HG02642 (cell line): ENCODE data around the gene GHRL.

Source experiments
- ATAC-seq: cut with Tn5 transposase; IDR thresholded peaks from one replicate; pipeline ENCODE4 v1.9.1; 2021; ENCODE audit warnings: mild to moderate bottlenecking; ENCODE audit not compliant: unreplicated experiment, poor library complexity

GHRL gene

GRCh38 chr3:10328460-10329071, 35.8 kb upstream of the GHRL start:
- no peak for ATAC-seq

DNA sequence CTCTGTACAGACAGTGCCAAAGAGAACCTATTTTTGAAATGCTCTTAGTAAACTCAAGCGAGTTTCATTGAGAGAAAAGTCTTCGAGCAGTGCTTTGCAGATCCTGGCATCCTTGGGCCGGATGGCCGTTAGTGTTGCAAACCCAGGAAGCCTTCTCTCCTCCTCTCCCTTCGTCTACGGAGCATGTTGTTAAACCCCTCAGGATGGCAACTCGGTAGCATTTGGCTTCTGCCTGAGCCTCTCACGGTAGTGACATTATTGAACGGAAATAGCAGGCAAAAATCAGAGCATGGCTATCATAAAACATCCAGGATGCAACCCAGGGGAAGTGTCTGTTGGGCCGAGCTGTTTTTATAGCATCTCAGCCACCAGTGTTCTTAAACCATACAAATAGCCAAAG, 34.8 kb upstream of the GHRL start:
- ATAC-seq: no peak

GRCh38 chr3:10322352-10322710, 29.6 kb upstream of the GHRL start:
- ATAC-seq: no peak

DNA sequence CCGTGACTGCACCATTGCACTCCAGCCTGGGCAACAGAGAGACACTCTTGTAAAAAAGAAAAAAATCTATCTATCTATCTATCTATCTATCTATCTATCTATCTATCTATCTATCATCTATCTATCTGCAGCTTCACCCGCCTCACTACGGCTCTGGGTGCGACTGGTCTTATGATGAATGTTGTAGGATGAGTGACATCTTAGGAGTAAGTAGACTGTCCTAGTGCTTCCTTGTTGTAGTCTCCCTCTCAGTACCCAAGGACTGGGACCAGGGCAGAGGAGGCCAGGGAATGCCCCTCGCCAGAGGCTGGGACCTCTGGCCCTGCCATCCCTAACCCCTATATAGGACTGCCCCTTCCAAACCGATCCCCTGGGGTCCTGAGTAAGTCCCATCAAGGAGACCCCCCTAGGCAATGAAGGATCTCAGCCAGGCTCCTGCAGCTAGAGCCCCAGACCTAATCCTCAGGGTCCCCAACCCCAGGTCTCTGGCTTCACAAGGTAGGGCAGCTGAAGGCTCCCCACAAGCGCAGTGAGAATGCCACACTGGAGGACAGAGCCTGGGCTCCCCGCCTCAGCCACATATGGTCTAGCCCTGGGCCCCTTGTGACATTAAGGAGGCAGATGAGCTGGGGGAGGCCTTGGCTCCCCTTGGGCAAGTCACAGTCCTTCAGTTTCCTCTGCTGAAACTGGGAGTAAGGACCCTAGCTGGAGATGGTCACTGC, 29.0 kb upstream of the GHRL start:
- no peak for ATAC-seq

- ATAC-seq: no peak
Observed at GRCh38 chr3:10320320-10320677, 27.6 kb upstream of the GHRL start.

DNA sequence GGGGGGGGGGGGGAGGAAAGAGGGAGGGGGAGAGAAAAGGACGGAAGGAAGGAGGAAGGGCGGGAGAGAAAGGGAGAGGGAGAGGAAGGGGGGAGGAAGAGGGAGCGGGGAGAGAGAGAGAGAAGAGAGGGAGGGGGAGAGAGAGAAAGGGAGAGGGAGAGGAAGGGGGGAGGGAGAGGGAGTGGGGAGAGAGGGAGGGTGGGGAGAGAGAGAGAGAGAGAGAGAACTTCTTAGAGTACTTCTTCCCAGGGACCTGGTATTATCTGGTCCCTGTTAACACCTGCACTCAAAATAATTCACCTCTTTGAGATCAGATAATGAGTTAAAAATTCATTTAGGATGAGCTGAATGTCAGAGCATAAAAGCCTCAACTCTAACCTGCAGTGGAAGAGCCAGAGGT, 27.1 kb upstream of the GHRL start:
- ATAC-seq: no peak

- ATAC-seq: no peak
Observed at GRCh38 chr3:10319251-10319650, 26.5 kb upstream of the GHRL start.

GRCh38 chr3:10317961-10318350, 25.2 kb upstream of the GHRL start:
- no peak for ATAC-seq

DNA sequence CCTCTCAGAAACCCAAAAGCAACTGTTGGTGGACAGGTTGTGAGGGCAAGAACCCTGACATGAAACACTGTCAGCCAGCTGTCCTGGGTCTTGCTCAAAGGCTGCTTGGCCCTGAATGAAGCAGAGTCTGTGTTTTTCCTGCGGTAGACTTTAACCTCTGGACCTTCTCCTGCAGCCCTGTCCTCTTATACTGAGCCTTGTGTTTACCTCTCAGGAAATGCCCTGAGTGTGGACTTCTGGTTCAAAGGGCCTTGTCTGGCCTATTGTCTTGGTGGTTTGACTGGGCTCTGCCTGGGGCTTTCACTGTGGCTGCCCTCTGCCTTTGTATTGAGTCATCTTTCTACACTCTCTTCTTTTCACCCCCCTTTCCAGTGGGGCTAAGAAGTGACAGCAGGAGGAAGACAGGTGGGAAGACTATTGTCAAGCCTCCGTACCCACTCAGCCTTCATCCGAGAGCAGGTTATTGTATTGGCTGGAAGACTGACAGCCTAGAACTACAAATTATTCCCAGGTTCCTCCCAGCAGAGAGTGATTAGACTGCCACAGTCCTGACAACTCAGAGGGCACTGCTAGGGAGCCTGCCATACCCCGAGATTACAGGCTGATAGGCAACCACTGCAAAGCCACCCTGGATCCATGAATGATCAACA, 24.7 kb upstream of the GHRL start:
- ATAC-seq: no peak

DNA sequence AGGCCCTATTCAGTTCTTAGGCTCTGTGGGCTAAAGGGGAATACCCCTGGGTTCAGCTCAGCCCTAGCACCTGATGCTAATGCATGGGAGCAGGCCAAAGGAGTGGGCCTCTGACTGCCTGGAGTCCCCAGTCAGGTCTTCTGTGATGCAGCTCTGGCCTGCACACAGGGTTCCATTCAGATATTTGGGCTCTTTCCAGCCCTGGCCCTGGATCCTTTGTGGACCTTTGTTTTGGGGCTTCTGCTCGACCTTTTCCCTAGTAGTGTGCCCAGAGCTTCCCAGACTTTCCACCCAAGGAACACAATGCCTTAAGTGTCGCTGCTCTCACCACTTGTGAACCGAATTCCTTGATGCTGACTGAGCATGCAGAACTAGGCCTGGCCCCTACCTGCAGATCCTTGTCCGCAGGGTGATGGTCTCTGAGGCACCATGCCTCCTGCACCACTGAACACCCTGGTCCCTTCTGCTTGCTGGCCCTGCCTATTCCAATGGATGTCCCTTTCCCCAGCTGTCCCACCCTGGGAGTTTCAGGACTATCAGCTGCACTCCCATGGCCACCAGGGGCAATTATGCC, 23.1 kb upstream of the GHRL start:
- no peak for ATAC-seq

- ATAC-seq: no peak
Observed at GRCh38 chr3:10315101-10315500, 22.4 kb upstream of the GHRL start.

- ATAC-seq: no peak
Observed at GRCh38 chr3:10312861-10313260, 20.1 kb upstream of the GHRL start.

DNA sequence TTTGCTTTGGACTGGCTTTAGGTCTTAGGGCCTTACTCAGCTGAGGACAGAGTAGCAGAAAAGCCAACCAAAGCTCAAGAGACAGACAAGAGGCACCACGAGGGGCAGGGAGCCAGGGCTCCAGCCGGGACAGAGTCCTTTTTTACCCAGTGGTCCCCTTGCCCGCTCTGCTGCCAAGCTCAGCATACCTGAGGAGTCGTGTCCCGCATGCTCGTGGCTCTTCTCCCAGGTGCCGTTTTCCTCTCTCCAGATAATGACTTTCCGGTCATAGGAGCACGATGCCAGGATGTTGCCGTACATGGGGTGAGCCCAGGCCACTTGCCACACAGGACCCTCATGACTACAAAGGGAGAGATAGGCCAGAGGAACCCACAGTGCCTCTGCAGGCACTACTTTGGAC, 19.6 kb upstream of the GHRL start:
- ATAC-seq: no peak

GRCh38 chr3:10311710-10312109, 19.0 kb upstream of the GHRL start:
- no peak for ATAC-seq

- ATAC-seq: no peak
Observed at GRCh38 chr3:10310578-10310977, 17.8 kb upstream of the GHRL start.

GRCh38 chr3:10309736-10310135, 17.0 kb upstream of the GHRL start:
- ATAC-seq: no peak

DNA sequence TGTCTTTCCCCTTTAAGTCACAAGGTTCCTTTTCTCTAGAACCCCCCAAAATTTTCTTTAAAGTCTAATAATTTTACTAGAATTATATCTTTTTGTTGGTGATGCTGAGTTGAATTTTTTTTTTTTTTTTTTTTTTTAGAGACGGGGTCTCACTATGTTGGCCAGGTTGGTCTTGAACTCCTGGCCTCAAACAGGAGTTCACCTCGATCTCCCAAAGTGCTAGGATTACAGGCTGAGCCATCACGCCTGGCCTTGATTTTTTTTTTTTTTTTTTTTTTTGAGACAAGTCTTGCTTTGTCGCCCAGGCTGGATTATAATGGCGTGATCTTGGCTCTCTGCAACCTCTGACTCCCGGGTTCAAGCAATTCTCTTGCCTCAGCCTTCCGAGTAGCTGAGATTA, 15.9 kb upstream of the GHRL start:
- ATAC-seq: no peak

- ATAC-seq: no peak
Observed at GRCh38 chr3:10306156-10306555, 13.4 kb upstream of the GHRL start.

DNA sequence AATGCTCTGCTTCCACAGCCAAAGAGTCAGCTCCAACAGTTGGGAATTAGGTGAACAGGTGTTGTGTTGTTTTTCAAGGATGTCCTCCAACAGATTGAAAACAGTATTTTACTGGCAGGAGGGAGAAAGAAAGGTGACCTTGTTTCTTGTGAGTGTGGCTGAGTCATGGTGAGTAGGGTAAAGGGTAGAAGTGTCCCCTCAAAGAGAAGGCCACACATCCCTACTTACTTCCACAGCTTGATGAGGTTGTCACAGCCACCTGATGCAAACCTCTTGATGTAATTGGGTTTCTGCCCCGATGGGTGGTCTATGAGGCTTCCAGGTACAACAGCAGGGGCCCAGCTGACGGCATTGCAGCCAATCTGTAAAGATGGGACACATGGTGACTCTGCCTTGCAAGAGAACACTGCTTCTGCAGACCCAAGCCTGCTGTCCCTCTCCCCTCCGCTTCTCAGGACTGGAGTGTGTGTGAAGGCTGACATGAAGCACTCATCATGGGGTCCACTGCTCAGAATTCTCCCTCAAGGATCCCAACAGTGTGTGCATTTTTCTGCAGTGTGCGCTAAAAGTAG, 12.7 kb upstream of the GHRL start:
- no peak for ATAC-seq

- no peak for ATAC-seq
Observed at GRCh38 chr3:10304905-10305304, 12.2 kb upstream of the GHRL start.

DNA sequence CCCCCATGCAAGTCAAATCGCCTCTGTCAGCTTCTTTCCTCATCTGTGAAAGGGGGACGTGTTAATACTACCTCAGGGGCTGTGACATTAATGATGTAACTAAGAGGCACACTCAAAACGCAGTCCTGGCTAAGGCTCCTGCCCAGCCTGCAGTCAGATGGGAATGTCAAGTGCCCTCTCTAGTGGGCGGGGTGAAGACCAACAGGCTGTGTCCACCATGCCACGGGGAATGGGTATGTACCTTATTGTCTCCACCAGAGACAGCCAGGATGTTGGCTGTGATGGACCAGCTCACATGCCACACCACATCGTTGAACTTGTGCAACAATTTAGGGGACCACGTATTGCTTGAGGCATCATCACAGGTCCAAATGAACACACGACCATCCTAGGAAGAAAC, 11.0 kb upstream of the GHRL start:
- ATAC-seq: no peak
